Breast epithelium (tissue), 4 donors: ENCODE data around the gene NRIP3. TPM values are rescaled to one million over a fixed set of nuclear protein-coding genes. Genes with fewer than 3 reads are reported as not detected.

Experiments used
- DNase-seq, 2 donors: peaks; one replicate each; pipeline ENCODE4 v3.0.0-alpha.2; 2019; ENCODE audit warnings: low spot score in 2 of 2
- H3K27ac ChIP-seq, 2 donors: fragments of 200-600 bp; sonication (generic) in 1 of 2; one replicate each; pipeline ENCODE4 v1.5.1; 2016 to 2019; ENCODE audit warnings: mild to moderate bottlenecking in 1 of 2
- H3K27me3 ChIP-seq, 2 donors: fragments of 200-600 bp; sonication (generic) in 1 of 2; one replicate each; pipeline versions ENCODE4 v1.5.1 to v1.6.0; 2017 to 2019; ENCODE audit warnings: control low read depth in 1 of 2, mild to moderate bottlenecking in 1 of 2
- H3K36me3 ChIP-seq: fragments of 200-600 bp; one replicate; pipeline ENCODE4 v1.5.1; 2019
- H3K4me1 ChIP-seq, 2 donors: fragments of 200-600 bp; sonication (generic); one replicate each; pipeline ENCODE4 v1.5.1; 2016 to 2019; ENCODE audit warnings: control low read depth in 1 of 2
- H3K4me3 ChIP-seq, 3 donors: fragments of 200-600 bp; sonication (generic); 1 replicate in 2 of 3; 2 replicates in 1 of 3; pipeline ENCODE4 v1.5.1; 2016 to 2019; ENCODE audit warnings: mild to moderate bottlenecking in 3 of 3, moderate library complexity in 2 of 3
- H3K9me3 ChIP-seq, 2 donors: fragments of 200-600 bp; sonication (generic) in 1 of 2; one replicate each; pipeline ENCODE4 v1.5.1; 2016 to 2019; ENCODE audit warnings: control low read depth in 1 of 2
- CTCF ChIP-seq, 3 donors: fragments of 450-650 bp; IDR thresholded peaks; one replicate each; pipeline ENCODE4 v1.5.1; 2016 to 2017; ENCODE audit warnings: antibody characterized with exemption in 3 of 3, mild to moderate bottlenecking in 3 of 3, moderate library complexity in 3 of 3
- POLR2A ChIP-seq: fragments of 450-650 bp; IDR thresholded peaks from one replicate; pipeline ENCODE4 v1.6.1; 2016; ENCODE audit warnings: antibody characterized with exemption, mild to moderate bottlenecking, moderate library complexity
- POLR2AphosphoS5 ChIP-seq, 3 donors: sonication (generic); formaldehyde crosslinking; IDR thresholded peaks; one replicate each; pipeline ENCODE4 v1.6.1; 2017; ENCODE audit warnings: antibody characterized with exemption in 3 of 3
- intact Hi-C: fragments of 100-400 bp; cut with DNase I; formaldehyde crosslinking; loops from one replicate; pipeline ENCODE4 v1.15.1; 2023; ENCODE audit warnings: low total_unique reads
- total RNA-seq, 3 donors: library from RNA; depleted of rRNA; stranded (reverse); fragments of >200 nt; gene quantifications; one replicate each; pipeline ENCODE4 v1.1.0, GENCODE V29; 2016

NRIP3 gene
- total RNA-seq, 3 donors from 2014 or later: 0.96 to 14.5 (median 3.6) TPM

- TF ChIP-seq CTCF (IDR thresholded peaks at IDR 0.05) (no peak), POLR2A (no peak), POLR2AphosphoS5 (IDR thresholded peaks at IDR 0.05) (no peak)
- no peaks in the 10 kb centered on the region for H3K36me3 ChIP-seq
- intact Hi-C loops: no loop called here
- H3K9me3 ChIP-seq: no peaks in the 10 kb centered on the region
- H3K4me3 ChIP-seq: no peak overlapping the region
- H3K27me3 ChIP-seq: no peaks in the 10 kb centered on the region
- no peaks in the 10 kb centered on the region for H3K4me1 ChIP-seq
- H3K27ac ChIP-seq: no peak overlapping the region
- DNase-seq: no peak
Measured at GRCh38 chr11:9028581-9028980, 24.8 kb upstream of the NRIP3 start.

DNA sequence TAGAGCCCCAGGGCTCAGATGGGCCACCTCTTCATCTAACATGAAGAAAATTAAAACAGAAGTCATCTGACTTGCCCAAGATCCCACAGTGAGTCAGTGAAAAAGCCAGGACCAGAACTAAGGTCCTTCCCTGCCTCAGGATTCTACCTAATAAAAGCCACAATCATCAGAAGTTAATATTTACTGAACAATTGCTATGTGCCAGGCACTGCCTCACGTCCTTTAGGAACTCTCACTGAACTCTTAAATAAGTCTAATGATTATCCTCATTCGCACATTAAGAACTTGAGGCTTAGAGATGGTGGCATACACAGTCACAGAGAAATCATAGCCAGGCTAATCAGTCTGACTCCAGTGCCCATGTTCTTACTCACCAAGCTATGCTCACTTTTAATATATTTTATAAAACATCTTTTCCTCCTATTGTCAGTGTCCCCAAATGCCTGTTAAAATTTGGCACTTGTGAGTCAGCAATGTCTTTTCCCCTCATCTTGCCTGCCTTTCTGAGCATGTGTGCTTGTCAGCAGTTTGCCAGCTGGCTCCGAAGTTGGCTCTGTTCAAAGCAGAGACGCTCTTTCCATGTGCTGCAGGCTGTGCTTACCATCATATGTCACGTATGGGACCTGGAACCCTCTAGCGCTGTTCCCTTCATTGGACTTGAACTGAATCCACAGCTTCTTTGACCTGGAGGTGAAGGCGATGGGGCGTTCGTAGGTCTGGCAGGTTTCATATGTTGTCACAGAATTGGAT, 21.5 kb upstream of the NRIP3 start:
- no peaks in the 10 kb centered on the region for H3K9me3 ChIP-seq
- no peaks in the 10 kb centered on the region for H3K4me1 ChIP-seq
- no peak overlapping the region for H3K4me3 ChIP-seq
- no peaks in the 10 kb centered on the region for H3K36me3 ChIP-seq
- DNase-seq: no peak
- no peak overlapping the region for H3K27ac ChIP-seq
- no peak for TF ChIP-seq POLR2A
- no peak for TF ChIP-seq CTCF (IDR thresholded peaks at IDR 0.05)
- TF ChIP-seq POLR2AphosphoS5 (IDR thresholded peaks at IDR 0.05): no peak
- H3K27me3 ChIP-seq: no peaks in the 10 kb centered on the region
- intact Hi-C loops: no loop called here

- no peaks in the 10 kb centered on the region for H3K27me3 ChIP-seq
- H3K9me3 ChIP-seq: no peaks in the 10 kb centered on the region
- H3K4me3 ChIP-seq: no peak overlapping the region
- TF ChIP-seq CTCF (IDR thresholded peaks at IDR 0.05): no peak
- no peak for TF ChIP-seq POLR2A
- TF ChIP-seq POLR2AphosphoS5 (IDR thresholded peaks at IDR 0.05): no peak
- no peaks in the 10 kb centered on the region for H3K36me3 ChIP-seq
- H3K4me1 ChIP-seq: no peaks in the 10 kb centered on the region
- H3K27ac ChIP-seq: no peak overlapping the region
- intact Hi-C loops: no loop called here
- no peak for DNase-seq
Measured at GRCh38 chr11:9022961-9023680, 19.3 kb upstream of the NRIP3 start.

DNA sequence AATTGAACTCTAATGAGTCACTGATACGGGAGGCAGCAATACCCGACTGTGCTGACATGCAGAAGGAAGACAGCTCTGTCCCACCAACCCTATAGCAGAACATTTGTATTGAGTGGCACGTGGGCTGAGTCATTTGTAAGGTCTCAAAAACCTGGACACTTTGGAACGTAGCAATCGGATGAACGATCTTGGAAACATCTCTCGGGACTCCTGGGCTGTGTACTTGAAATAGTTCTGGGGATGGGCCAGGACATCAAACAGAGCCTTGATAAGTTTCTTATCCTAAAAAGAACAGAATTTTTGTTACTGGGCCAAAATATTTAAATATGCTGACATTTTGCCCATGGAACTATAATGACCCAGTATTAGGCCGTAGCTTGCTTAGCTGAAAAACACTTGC, 17.1 kb upstream of the NRIP3 start:
- no peak for TF ChIP-seq POLR2A
- no peak for TF ChIP-seq POLR2AphosphoS5 (IDR thresholded peaks at IDR 0.05)
- no peak for TF ChIP-seq CTCF (IDR thresholded peaks at IDR 0.05)
- DNase-seq: no peak
- intact Hi-C loops: no loop called here
- Histone ChIP-seq H3K4me1 (no peaks in the 10 kb centered on the region), H3K4me3 (no peak overlapping the region), H3K27ac (no peak overlapping the region), H3K9me3 (no peaks in the 10 kb centered on the region), H3K36me3 (no peaks in the 10 kb centered on the region), H3K27me3 (no peaks in the 10 kb centered on the region)

DNA sequence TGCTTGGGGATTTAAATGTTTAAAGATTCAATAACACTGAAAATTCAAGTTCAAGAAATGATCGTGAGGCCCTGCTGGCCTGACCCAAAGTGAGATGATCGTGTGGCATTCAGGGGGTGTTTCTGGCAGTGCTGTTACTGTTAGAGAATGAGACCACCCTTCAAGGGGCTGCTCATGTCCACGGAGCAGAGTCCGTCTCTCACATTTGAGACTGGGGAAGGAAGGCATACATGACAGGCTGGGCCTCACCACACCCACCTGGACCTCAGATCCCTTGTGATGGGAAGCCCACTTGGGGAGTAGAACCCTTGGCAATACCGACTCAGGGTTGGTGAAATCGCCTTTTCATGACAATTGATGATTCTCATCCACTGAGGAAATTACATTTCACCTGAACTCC, 16.1 kb upstream of the NRIP3 start:
- Histone ChIP-seq H3K27me3 (no peaks in the 10 kb centered on the region), H3K9me3 (no peaks in the 10 kb centered on the region), H3K4me1 (no peaks in the 10 kb centered on the region), H3K27ac (no peak overlapping the region), H3K4me3 (no peak overlapping the region), H3K36me3 (no peaks in the 10 kb centered on the region)
- no peak for DNase-seq
- no peak for TF ChIP-seq POLR2AphosphoS5 (IDR thresholded peaks at IDR 0.05)
- no peak for TF ChIP-seq CTCF (IDR thresholded peaks at IDR 0.05)
- no peak for TF ChIP-seq POLR2A
- intact Hi-C loops: no loop called here
